Measurements from ENCODE around the gene HSPBP1. TPM values are rescaled to one million over a fixed set of nuclear protein-coding genes. Genes with fewer than 3 reads are reported as not detected.

The HSPBP1 gene
- total and polyA plus RNA-seq, 2 of the 4 experiments (the other 2 are of a cell fraction): 21.0 to 43.2 TPM

DNA sequence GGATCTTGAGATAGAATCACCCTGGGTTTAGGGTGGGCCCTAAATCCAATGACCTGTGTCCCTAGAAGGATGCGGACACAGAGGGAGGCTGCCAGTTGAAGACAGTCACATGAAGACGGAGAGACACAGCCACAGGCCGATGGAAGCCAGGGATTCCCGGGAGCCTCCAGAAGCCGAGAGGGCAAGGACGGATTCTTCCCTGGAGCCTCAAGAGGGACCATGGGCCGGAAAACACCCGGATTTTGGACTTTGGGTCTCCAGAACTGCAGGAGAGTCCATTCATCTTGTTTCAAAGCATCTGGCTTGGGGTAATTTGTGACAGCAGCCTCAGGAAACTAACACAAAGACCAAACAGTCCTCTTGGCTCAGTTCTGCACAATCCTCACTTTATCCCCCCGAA, 53.6 kb downstream of the HSPBP1 start:
- intact Hi-C loops (cut with micrococcal nuclease): no loop called here

More for the DNA sequence above, 53.6 kb downstream of the HSPBP1 start:
- H3K79me1 ChIP-seq (ENCODE audit: low read depth in 1 of 2, low read length in 2 of 2): no peaks in the 10 kb centered on the region
- no peak overlapping the region for H3K18ac ChIP-seq (ENCODE audit: low read depth, low read length)
- DNase-seq (no peak), ATAC-seq (ENCODE audit: low read depth) (no peak)
- no peak overlapping the region for H3K4me3 ChIP-seq (ENCODE audit: insufficient read depth, low read depth, low read length)
- peaks cover 11% of the 10 kb centered on the region for H4K20me1 ChIP-seq (ENCODE audit: insufficient read depth, low read length)
- 96% methylated on average over 6 of the region's 9 CpGs; no CpG with 5 or more reads in 1 of the 2 experiments for WGBS, 2 experiments (ENCODE audit: extremely low coverage in 2 of 2, insufficient read length in 1 of 2)
- POLR2A ChIA-PET (ENCODE audit: unreplicated experiment): no interaction called here
- 0 out of 2 replicates have a peak, but pooled peaks cover 6% of the 10 kb centered on the region for H3K9me1 ChIP-seq (ENCODE audit: insufficient read depth, low read length)
- no peak overlapping the region for H3K4ac ChIP-seq (ENCODE audit: low read depth, low read length)
- no peak overlapping the region for H4K8ac ChIP-seq (ENCODE audit: low read depth in 2 of 2, low read length in 2 of 2)
- dilution Hi-C loops (cut with HindIII; ENCODE audit: low sequenced_read_pairs, unreplicated experiment) (no loop called here), in situ Hi-C loops (cut with MboI; ENCODE audit: low sequenced_read_pairs) (no loop called here)
- no peak overlapping the region for H3K23ac ChIP-seq (ENCODE audit: low read depth, low read length)
- no peaks in the 10 kb centered on the region for H3K27me3 ChIP-seq (ENCODE audit: control insufficient read depth, insufficient read depth, low read length)
- H3K9ac ChIP-seq (ENCODE audit: low read depth, low read length): no peak overlapping the region
- H3K27ac ChIP-seq (ENCODE audit: insufficient read depth, low read length): no peak overlapping the region
- no peak overlapping the region for H3K4me2 ChIP-seq (ENCODE audit: low read depth, low read length)
- no peak overlapping the region for H3K56ac ChIP-seq (ENCODE audit: extremely low read depth, insufficient read depth, low read length)
- H2AK5ac ChIP-seq (ENCODE audit: low read depth, low read length): no peak overlapping the region
- peaks cover 34% of the 10 kb centered on the region for H3K36me3 ChIP-seq (ENCODE audit: control insufficient read depth, insufficient read depth, low read length)
- no peak overlapping the region for H2AFZ ChIP-seq (replicated peaks; ENCODE audit: low read length, poor library complexity)
- no TSS peak for BruUV-seq (replicated peaks)
- H2BK5ac ChIP-seq (ENCODE audit: low read depth, low read length, poor library complexity, severe bottlenecking): no peak overlapping the region
- no peak overlapping the region for H2BK20ac ChIP-seq (ENCODE audit: low read depth, low read length)
- H2BK120ac ChIP-seq (ENCODE audit: low read depth, low read length): no peak overlapping the region
- no peak overlapping the region for H2AK9ac ChIP-seq (replicated peaks; ENCODE audit: low read depth, low read length, poor library complexity)
- CTCF ChIA-PET: no interaction called here
- H4K5ac ChIP-seq (ENCODE audit: low read depth, low read length): no peak overlapping the region
- no peaks in the 10 kb centered on the region for H3K4me1 ChIP-seq (ENCODE audit: control insufficient read depth, insufficient read depth, low read length)
- no peaks in the 10 kb centered on the region for H3K9me3 ChIP-seq (ENCODE audit: control insufficient read depth, insufficient read depth, low read length)
- H3K14ac ChIP-seq (replicated peaks; ENCODE audit: low read depth, low read length): no peak overlapping the region
- no peak overlapping the region for H2BK15ac ChIP-seq (ENCODE audit: low read depth, low read length)
- H4K91ac ChIP-seq (ENCODE audit: insufficient read depth, low read depth, low read length): no peak overlapping the region
- TF ChIP-seq CTCF (conservative IDR thresholded peaks at IDR 0.05; ENCODE audit: low read depth, low read length) (no peak), RAD21 (IDR thresholded peaks at IDR 0.05; ENCODE audit: low read length) (no peak), MAZ (IDR thresholded peaks at IDR 0.05; ENCODE audit: borderline replicate concordance, low read depth, low read length) (no peak), CHD1 (IDR thresholded peaks at IDR 0.05; ENCODE audit: low read depth, low read length) (no peak), CEBPB (IDR thresholded peaks at IDR 0.05; ENCODE audit: low read depth, low read length) (no peak), RCOR1 (IDR thresholded peaks at IDR 0.05; ENCODE audit: insufficient replicate concordance, low read length) (no peak), ELK1 (IDR thresholded peaks at IDR 0.05; ENCODE audit: borderline replicate concordance, low read depth, low read length) (no peak), SMC3 (IDR thresholded peaks at IDR 0.05; ENCODE audit: low read depth, low read length) (no peak), MXI1 (IDR thresholded peaks at IDR 0.05; ENCODE audit: borderline replicate concordance, low read depth, low read length) (no peak), NFE2L2 (IDR thresholded peaks at IDR 0.05; ENCODE audit: low read depth, low read length) (no peak), USF2 (IDR thresholded peaks at IDR 0.05; ENCODE audit: low read depth, low read length) (no peak), FOS (IDR thresholded peaks at IDR 0.05; ENCODE audit: low read depth, low read length) (no peak), BHLHE40 (IDR thresholded peaks at IDR 0.05; ENCODE audit: low read depth, low read length) (no peak), MAFK (IDR thresholded peaks at IDR 0.05; ENCODE audit: low read depth, low read length) (no peak), RFX5 (IDR thresholded peaks at IDR 0.05; ENCODE audit: low read depth, low read length) (no peak), POLR2A (IDR thresholded peaks at IDR 0.05; ENCODE audit: low read depth, low read length) (no peak)
